Panc1 (cell line): Measurements from ENCODE around the gene ANTXR1. TPM values are rescaled to one million over a fixed set of nuclear protein-coding genes. Genes with fewer than 3 reads are reported as not detected.

ENCODE experiments used
- ATAC-seq: fragments of 200-7000 bp; cut with Tn5 transposase; 2 replicates; pipeline ENCODE4 v1.9.1; 2020; ENCODE audit warnings: mild to moderate bottlenecking, moderate library complexity
- BruUV-seq: library from RNA; stranded (reverse); fragments of 400-500 nt; replicated peaks from 2 replicates; lab custom pipeline; 2021; lab: Mats Ljungman, UMichigan
- CTCF ChIA-PET: fragments of 300-600 bp; sonication (Branson Sonifier 250); formaldehyde crosslinking; loops from one replicate; lab custom pipeline; 2022; ENCODE audit warnings: antibody characterized with exemption; lab: Charles Lee
- POLR2A ChIA-PET: fragments of 300-600 bp; sonication (Branson Sonifier 250); formaldehyde crosslinking; loops from one replicate; lab custom pipeline; 2022; ENCODE audit warnings: antibody characterized with exemption; lab: Charles Lee
- DNase-seq: peaks from one replicate; pipeline ENCODE4 v3.0.0-alpha.2; 2010; ENCODE audit warnings: low read depth, low spot score
- H3K27ac ChIP-seq: 2 replicates; pipeline ENCODE4 v1.5.1; 2011; ENCODE audit warnings: mild to moderate bottlenecking, low read length, inconsistent platforms
- H3K27me3 ChIP-seq: fragments of 200-500 bp; sonication (Bioruptor generic); 2 replicates; pipeline ENCODE4 v1.6.0; 2014; ENCODE audit warnings: low read length, inconsistent platforms; ENCODE audit not compliant: control insufficient read depth, insufficient read depth
- H3K36me3 ChIP-seq: fragments of 200-500 bp; sonication (Bioruptor generic); 2 replicates; pipeline ENCODE4 v1.5.1; 2014; ENCODE audit warnings: inconsistent platforms, mild to moderate bottlenecking, low read length, moderate library complexity; ENCODE audit not compliant: control insufficient read depth, insufficient read depth
- H3K4me1 ChIP-seq: 2 replicates; pipeline ENCODE4 v1.5.1; 2011; ENCODE audit warnings: inconsistent platforms, mild to moderate bottlenecking, low read length, moderate library complexity; ENCODE audit not compliant: control insufficient read depth, insufficient read depth
- H3K4me3 ChIP-seq, 2 experiments: 2 replicates each; pipeline ENCODE4 v1.5.1; 2011 to 2012; ENCODE audit warnings: low read depth in 2 of 2, low read length in 2 of 2, mild to moderate bottlenecking in 2 of 2, inconsistent platforms in 1 of 2, moderate library complexity in 1 of 2
- H3K9me3 ChIP-seq: fragments of 200-500 bp; sonication (Bioruptor generic); 2 replicates; pipeline ENCODE4 v1.5.1; 2014; ENCODE audit warnings: low read depth, mild to moderate bottlenecking, inconsistent platforms, low read length, moderate library complexity; ENCODE audit not compliant: control insufficient read depth, insufficient read depth
- CTCF ChIP-seq: fragments of 450-650 bp; IDR thresholded peaks from 2 replicates; pipeline ENCODE4 v1.5.1; 2017; ENCODE audit warnings: mild to moderate bottlenecking
- POLR2AphosphoS5 ChIP-seq: IDR thresholded peaks from 2 replicates; pipeline ENCODE4 v1.6.1; 2012; ENCODE audit warnings: mild to moderate bottlenecking, low read depth, low read length, moderate library complexity
- REST ChIP-seq, 2 experiments: IDR thresholded peaks; 2 replicates each; pipeline ENCODE4 v1.6.1; 2011 to 2012; ENCODE audit warnings: low read depth in 2 of 2, control low read depth in 1 of 2, low read length in 1 of 2, mild to moderate bottlenecking in 1 of 2, moderate library complexity in 1 of 2; ENCODE audit not compliant: insufficient read depth in 1 of 2
- SIN3A ChIP-seq: IDR thresholded peaks from 2 replicates; pipeline ENCODE4 v1.6.1; 2012; ENCODE audit warnings: low read depth, mild to moderate bottlenecking, low read length, moderate library complexity, borderline replicate concordance; ENCODE audit not compliant: insufficient read depth
- TCF7L2 ChIP-seq: IDR thresholded peaks from 2 replicates; pipeline ENCODE4 v1.6.1; 2011; ENCODE audit warnings: mild to moderate bottlenecking, low read depth, low read length, inconsistent platforms
- in situ Hi-C: cut with HindIII; loops from 2 replicates; pipeline ENCODE4 v1.10.0; 2016; ENCODE audit warnings: low sequenced_read_pairs, low pct_unique_long_range_greater_than_20kb
- intact Hi-C: fragments of 100-400 bp; cut with micrococcal nuclease; formaldehyde crosslinking; loops from one replicate; pipeline ENCODE4 v1.10.0; 2022; ENCODE audit not compliant: unreplicated experiment
- total RNA-seq: library from RNA; stranded (reverse); gene quantifications from one replicate; pipeline ENCODE4 v1.2.1, GENCODE V29; 2021; ENCODE audit not compliant: unreplicated experiment

The ANTXR1 gene
- total RNA-seq, 1 experiment from 2014 or later = 132 TPM

GRCh38 chr2:69023236-69023635 lies 10.3 kb downstream of the ANTXR1 start:
- Histone ChIP-seq H3K4me1 (peaks cover 40% of the 10 kb centered on the region), H3K27me3 (no peaks in the 10 kb centered on the region), H3K9me3 (no peaks in the 10 kb centered on the region), H3K36me3 (no peaks in the 10 kb centered on the region), H3K27ac (no peak overlapping the region), H3K4me3 (no peak overlapping the region)
- intact Hi-C loops = no loop called here
- no peak for DNase-seq
- TF ChIP-seq TCF7L2 (no peak), REST (IDR thresholded peaks at IDR 0.05; ENCODE audit: insufficient read depth in 1 of 2, low read depth in 2 of 2, low read length in 1 of 2) (no peak), POLR2AphosphoS5 (no peak), CTCF (no peak), SIN3A (no peak)
- in situ Hi-C loops = no loop called here
- no TSS peak for BruUV-seq
- no peak for ATAC-seq
- ChIA-PET POLR2A (no interaction called here), CTCF (no interaction called here)

- no peaks in the 10 kb centered on the region for H3K9me3 ChIP-seq
- H3K27ac ChIP-seq = peak overlapping the region; percentile 52; the same call in 1 of the 2 replicates
- CTCF ChIA-PET = no interaction called here
- H3K4me3 ChIP-seq = no peak overlapping the region
- in situ Hi-C loops = no loop called here
- DNase-seq (no peak), ATAC-seq (peak; percentile 81)
- intact Hi-C loops = no loop called here
- H3K27me3 ChIP-seq = no peaks in the 10 kb centered on the region
- H3K36me3 ChIP-seq = no peaks in the 10 kb centered on the region
- H3K4me1 ChIP-seq = peaks cover 27% of the 10 kb centered on the region
- POLR2A ChIA-PET = no interaction called here
- TF ChIP-seq SIN3A (no peak), REST (IDR thresholded peaks at IDR 0.05; ENCODE audit: insufficient read depth in 1 of 2, low read depth in 2 of 2, low read length in 1 of 2) (no peak), POLR2AphosphoS5 (no peak), CTCF (peak; percentile 60), TCF7L2 (no peak)
- BruUV-seq = no TSS peak
Measured at GRCh38 chr2:69026026-69026425, 13.0 kb downstream of the ANTXR1 start.
